COR-L47 (cell line): ENCODE measurements around the gene TTC36.
A peak's percentile ranks its signal among the peaks of the same experiment; 100 is the strongest.
"Not testable (repeated sequence)": the region's sequence is repeated elsewhere in the genome, so short reads cannot be mapped to it uniquely, and the experiment has no call there.

Experiments used
- DNase-seq: peaks from one replicate; lab custom pipeline; 2025; lab: John Stamatoyannopoulos, UW

TTC36 gene

DNA sequence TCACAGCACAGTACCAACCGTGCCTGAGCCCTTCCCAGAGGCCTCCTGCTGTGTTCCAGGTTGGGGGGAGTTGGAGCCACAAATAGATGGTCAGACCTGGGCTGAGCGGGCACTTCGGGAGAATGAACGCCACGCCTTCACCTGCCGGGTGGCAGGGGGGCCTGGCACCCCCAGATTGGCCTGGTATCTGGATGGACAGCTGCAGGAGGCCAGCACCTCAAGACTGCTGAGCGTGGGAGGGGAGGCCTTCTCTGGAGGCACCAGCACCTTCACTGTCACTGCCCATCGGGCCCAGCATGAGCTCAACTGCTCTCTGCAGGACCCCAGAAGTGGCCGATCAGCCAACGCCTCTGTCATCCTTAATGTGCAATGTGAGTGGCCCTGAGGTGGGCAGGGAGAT is 4.8 kb downstream of the TTC36 start:
- DNase-seq = no peak

DNA sequence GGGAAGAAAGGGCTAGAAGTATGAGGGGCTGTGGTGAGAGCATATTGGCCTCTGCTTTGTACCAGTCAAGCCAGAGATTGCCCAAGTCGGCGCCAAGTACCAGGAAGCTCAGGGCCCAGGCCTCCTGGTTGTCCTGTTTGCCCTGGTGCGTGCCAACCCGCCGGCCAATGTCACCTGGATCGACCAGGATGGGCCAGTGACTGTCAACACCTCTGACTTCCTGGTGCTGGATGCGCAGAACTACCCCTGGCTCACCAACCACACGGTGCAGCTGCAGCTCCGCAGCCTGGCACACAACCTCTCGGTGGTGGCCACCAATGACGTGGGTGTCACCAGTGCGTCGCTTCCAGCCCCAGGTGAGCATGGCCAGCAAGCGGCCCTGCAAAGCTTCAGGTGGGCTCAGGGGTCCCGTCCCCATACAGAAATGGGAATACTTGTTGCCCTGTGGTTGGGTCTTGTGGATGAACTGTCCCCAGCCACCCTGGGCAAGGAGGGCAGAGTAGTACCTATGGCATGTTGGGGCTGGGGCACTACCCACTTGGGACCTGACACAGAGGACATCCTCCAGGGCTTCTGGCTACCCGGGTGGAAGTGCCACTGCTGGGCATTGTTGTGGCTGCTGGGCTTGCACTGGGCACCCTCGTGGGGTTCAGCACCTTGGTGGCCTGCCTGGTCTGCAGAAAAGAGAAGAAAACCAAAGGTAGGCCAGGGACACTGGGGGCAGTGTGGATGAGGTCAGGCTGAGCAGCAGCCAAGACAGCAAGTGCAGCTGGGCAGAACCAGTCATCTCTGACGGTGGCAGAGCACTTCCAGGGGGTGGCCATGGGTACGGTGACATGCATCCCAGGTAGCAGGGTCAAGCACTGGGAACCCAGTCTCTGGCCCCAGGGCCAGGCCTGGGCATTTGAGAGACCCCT is 5.8 kb downstream of the TTC36 start:
- no peak for DNase-seq

- no peak for DNase-seq
Measured at GRCh38 chr11:118533769-118534729, 6.8 kb downstream of the TTC36 start.

DNA sequence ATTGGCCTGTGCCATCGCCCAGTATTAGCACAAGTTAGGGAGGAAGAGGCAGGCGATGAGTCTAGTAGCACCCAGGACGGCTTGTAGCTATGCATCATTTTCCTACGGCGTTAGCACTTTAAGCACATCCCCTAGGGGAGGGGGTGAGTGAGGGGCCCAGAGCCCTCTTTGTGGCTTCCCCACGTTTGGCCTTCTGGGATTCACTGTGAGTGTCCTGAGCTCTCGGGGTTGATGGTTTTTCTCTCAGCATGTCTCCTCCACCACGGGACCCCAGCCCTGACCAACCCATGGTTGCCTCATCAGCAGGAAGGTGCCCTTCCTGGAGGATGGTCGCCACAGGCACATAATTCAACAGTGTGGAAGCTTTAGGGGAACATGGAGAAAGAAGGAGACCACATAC is 8.0 kb downstream of the TTC36 start:
- no peak for DNase-seq

DNA sequence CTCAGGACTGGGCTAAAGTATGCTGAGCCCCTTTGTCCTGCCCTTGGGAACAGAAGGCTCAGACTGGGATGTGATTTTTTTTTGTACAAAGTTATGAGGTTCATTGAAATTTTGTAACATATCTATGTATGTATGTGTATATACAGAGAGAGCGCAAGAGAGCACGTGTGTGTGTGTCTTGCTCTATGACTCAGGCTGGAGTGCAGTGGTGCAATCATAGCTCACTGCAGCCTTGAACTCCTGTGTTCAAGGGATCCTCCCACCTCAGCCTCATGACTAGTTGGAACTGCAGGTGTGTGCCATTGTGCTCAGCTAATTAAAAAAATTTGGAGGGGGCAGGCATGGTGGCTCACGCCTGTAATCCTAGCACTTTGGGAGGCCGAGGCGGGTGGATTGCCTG is 9.5 kb downstream of the TTC36 start:
- DNase-seq = no peak

DNA sequence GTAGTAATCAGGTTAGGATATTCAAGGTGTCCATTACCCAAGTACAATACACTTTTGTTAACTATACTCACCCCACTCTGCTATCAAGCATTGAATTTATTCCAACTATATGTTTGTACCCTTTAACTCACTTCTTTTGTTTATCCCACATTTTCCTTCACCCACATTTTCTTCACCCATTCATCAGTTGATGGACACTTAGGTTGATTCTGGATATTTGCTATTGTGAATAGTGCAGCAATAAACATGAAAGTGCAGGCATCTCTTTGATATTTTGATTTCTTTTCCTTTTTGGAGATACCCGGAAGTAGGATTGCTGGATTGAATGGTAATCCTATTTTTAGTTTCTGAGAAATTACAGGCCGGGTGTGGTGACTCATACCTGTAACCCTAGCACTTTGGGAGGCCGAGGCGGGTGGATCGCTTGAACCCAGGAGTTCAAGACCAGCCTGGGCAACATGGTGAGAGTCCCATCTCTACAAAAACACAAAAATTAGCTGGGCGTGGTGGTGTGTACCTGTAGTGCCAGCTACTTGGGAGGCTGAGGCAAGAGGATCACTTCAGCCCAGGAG is 10.2 kb downstream of the TTC36 start:
- DNase-seq = no peak

- no peak for DNase-seq
Measured at GRCh38 chr11:118544010-118544646, 16.9 kb downstream of the TTC36 start.

DNA sequence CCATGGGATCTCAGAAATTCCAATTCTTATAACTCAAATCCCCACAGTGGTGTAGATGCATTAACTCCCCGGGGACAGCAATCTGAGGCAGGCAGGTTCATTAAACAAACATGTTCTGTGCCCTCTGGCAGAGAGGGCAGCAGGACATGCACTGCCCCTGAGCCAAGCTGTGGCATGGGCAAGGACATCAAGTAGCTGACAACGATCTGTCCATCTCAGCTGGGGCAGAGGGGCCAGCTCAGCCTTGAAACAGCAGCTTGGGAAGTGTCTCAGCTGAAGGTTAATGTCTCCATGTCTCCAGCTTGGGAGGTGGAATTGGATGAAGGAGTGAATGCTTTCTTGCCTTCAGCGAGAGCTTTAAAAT is 17.4 kb downstream of the TTC36 start:
- no peak for DNase-seq

- DNase-seq = no peak
Measured at GRCh38 chr11:118545533-118545932, 18.3 kb downstream of the TTC36 start.

- no peak for DNase-seq
Measured at GRCh38 chr11:118547132-118547531, 19.9 kb downstream of the TTC36 start.

GRCh38 chr11:118552341-118552740 is 25.1 kb downstream of the TTC36 start:
- no peak for DNase-seq

GRCh38 chr11:118560806-118561205 is 33.5 kb downstream of the TTC36 start:
- no peak for DNase-seq

- no peak for DNase-seq
Measured at GRCh38 chr11:118565051-118565450, 37.8 kb downstream of the TTC36 start.

GRCh38 chr11:118569670-118570069 is 42.4 kb downstream of the TTC36 start:
- DNase-seq = no peak

DNA sequence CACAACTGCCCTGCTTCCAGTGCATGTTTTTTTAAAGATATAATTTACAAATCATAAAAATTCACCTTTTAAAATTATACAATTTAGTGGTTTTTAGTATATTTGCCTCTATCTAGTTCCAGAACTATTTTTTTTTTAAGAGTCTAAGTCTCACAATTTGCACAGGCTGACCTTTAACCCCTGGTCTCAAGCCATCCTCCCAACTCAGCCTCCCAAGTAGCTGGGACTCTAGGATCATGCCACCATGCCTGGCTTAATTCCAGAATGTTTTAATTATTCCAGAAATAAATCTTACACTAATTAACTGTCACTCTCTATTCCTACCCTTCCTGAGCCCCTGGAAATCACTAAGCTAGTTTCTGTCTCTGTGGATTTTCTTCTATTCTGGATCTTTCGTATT is 43.5 kb downstream of the TTC36 start:
- DNase-seq = no peak

GRCh38 chr11:118571701-118572060 is 44.4 kb downstream of the TTC36 start:
- not testable (repeated sequence) for DNase-seq

DNA sequence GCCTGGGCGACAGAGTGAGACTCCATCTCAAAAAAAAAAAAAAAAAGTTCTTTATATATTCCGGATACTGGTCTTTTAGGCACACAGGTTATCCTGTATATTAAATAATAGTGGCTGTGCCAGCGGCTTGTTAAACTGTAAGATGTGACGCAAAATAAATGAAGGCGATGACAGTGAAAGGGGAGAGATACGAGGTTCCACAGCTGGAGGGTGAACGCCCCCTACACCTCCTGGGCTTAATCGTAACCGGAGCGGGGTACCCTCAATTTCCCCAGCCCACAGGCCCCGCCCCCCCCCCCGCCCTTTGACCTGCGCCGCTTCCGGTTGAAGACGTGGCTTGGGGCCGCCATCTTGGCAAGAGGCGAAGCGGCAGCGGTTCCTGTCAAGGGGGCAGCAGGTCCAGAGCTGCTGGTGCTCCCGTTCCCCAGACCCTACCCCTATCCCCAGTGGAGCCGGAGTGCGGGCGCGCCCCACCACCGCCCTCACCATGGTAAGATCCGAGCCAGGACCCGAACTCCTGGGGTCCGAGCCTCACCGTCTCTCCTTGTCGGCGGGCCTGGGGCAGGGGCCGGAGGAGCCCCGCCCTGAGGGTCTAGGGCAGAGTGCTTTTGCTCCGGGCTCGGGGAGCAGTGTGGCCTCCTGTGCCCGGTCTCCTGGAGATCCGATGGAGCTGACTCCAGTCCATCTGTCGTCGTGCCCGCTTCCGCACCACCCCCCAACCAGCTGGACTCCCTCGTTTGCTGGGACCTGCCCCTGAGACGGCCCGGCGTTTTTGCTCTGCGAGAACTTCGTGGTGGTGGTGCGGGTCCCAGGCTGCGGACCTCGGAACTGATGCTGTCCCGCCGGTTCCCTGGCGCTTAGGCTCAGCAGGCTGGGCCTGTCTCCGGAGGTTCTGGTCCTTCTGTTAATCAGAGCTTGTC is 45.0 kb downstream of the TTC36 start, which contains the start of gene ARCN1:
Gene ARCN1, plus strand, starts transcription at position 349 of the 920 bp plus-strand sequence. Its CDS starts 139 bp downstream, at position 488.
- peak; percentile 70 for DNase-seq

DNA sequence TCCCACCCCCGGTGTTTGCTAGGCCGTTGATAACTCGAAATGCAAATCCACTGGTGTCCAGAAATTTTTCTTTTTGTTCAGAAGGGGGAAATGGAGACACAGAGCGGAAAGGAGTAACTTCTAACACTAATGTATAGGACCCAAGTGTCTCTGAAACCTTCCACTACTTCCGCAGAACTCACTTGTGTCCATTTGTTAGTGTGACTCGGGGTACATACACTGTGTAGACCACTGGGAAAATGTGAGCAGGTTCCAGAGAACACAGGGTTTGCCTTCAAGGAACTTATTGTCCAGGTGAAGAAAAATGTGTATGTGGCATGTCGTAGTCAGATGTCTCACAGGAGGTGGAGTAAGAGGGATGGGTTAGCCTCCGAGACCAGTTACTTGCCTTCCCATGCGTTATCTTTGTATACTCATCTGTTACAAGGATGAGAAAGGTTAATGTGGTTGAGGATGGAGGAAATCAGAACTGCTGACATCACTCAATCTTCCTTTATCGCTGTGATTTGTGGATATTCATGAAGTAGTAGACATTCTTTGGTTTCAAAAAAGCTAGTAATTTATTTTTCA is 45.8 kb downstream of the TTC36 start:
- no peak for DNase-seq

- no peak for DNase-seq
Measured at GRCh38 chr11:118574636-118575035, 47.4 kb downstream of the TTC36 start.

DNA sequence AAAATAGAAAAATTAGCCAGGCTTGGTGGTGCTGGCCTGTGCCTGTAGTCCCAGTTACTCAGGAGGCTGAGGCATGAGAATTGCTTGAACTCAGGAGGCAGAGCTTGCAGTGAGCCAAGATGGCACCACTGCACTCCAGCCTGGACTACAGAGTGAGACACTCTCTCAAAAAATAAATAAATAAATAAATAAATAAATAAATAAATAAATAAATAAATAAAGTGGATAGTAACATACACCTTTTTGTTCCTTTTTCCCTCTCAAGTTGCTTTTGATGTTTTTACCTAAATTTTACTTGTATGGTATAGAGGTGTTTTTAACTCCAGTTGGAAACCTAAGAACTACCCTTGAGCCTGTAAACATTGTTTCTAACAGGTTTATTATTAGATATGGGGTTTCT is 50.7 kb downstream of the TTC36 start:
- DNase-seq = not testable (repeated sequence)
